ENCODE measurements around the gene PIGQ. TPM values are rescaled to one million over a fixed set of nuclear protein-coding genes. Genes with fewer than 3 reads are reported as not detected.

Gene PIGQ
- total and polyA plus RNA-seq, 2 of the 13 experiments (the other 11 are each of a cell fraction or from before 2014, with no cell fraction given): 7.7 to 19.7 TPM

DNA sequence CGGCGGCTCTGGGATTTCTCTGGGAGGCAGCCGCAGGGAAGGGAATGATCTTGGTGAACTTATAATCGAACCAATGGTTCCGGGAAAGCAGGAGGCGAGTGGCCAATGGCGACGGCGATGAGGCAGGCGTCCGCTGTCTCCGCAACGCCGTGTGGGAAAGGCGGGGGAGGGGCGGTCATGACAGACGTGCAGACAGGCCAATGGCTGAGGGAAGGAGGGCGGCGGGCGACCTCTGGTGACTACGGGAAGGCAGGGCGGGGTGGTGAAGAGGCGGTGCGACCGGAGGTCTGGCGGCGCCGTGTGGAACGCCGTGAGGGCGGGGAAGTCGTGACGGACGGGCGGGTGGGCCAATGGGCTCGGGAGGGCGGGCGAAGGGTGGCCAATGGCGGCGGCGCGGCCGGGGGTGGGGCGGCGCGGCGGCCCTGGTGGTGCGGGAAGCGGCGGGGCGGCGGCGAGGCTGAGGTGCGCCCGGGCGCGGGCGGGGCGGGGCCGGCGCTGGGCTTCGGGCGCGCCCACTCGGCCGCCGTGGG, 20.0 kb downstream of the PIGQ start, which contains the start of gene RAB40C (continued):
- TF ChIP-seq ZFP90 (CRISPR knock-in tag; IDR thresholded peaks at IDR 0.05; ENCODE audit: borderline replicate concordance): no peak
- TF ChIP-seq ZBTB2 (CRISPR knock-in tag; IDR thresholded peaks at IDR 0.05; ENCODE audit: low read depth): peak; percentile 80
- TF ChIP-seq, protein P1, sequence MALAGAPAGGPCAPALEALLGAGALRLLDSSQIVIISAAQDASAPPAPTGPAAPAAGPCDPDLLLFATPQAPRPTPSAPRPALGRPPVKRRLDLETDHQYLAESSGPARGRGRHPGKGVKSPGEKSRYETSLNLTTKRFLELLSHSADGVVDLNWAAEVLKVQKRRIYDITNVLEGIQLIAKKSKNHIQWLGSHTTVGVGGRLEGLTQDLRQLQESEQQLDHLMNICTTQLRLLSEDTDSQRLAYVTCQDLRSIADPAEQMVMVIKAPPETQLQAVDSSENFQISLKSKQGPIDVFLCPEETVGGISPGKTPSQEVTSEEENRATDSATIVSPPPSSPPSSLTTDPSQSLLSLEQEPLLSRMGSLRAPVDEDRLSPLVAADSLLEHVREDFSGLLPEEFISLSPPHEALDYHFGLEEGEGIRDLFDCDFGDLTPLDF (CRISPR knock-in tag; IDR thresholded peaks at IDR 0.05): no peak
- peak; percentile 1; the same call in 1 of the 2 replicates for TF ChIP-seq THAP11 (CRISPR knock-in tag; IDR thresholded peaks at IDR 0.05)
- TF ChIP-seq CBX5 (CRISPR knock-in tag; IDR thresholded peaks at IDR 0.05; ENCODE audit: borderline replicate concordance): no peak
- TF ChIP-seq DMAP1 (CRISPR knock-in tag; IDR thresholded peaks at IDR 0.05): peak; percentile 84
- TF ChIP-seq NR2F1 (CRISPR knock-in tag; IDR thresholded peaks at IDR 0.05): no peak

DNA sequence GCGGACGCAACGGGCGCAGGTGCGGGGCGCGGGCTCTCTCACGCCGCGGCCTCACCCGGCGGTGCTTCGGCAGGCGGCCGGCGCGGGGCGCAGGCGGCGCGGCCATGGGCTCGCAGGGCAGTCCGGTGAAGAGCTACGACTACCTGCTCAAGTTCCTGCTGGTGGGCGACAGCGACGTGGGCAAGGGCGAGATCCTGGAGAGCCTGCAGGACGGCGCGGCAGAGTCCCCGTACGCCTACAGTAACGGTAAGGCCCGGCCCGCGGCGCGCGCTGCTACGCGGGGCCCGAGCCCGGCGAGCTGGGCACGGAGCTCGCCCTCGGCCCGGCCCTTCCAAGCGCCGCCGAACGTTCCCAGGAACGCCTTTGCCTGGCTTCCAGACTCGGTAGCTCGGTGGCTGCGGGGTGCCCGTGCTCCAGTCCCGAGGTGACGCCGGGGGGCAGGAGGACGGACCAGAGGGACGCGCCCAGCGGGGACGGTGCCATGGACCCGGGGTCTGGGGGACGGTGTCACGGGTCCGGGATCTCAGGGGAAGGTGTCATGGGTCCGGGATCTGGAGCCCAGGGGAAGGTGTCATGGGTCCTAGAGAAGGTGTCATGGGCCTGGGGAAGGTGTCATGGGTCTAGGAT, 20.5 kb downstream of the PIGQ start:
- Histone ChIP-seq H3K4me1 (ENCODE audit: insufficient read depth, low read length) (peaks cover 64% of the 10 kb centered on the region), H4K20me1 (ENCODE audit: insufficient read depth, low read length) (peaks cover 14% of the 10 kb centered on the region; the same call in 1 of the 2 replicates), H3K9me3 (ENCODE audit: low read length) (no peaks in the 10 kb centered on the region), H3K4me2 (ENCODE audit: low read depth, low read length) (peak overlapping the region; percentile 90), H3K36me3 (replicated peaks in 1 of 2; ENCODE audit: control insufficient read depth in 1 of 2, insufficient read depth in 2 of 2, low read length in 2 of 2) (0 out of 5 replicates have a peak, but pooled peaks cover 0 to 3% of the 10 kb centered on the region in 2 experiments), H3K9ac (ENCODE audit: insufficient read depth, low read depth, low read length) (peak overlapping the region; percentile 82), H3K4me3 (replicated peaks in 1 of 3; ENCODE audit: insufficient read depth in 1 of 3, low read depth in 2 of 3, low read length in 3 of 3) (peak overlapping the region; percentile 63 to 80 (median 80)), H3K79me2 (ENCODE audit: insufficient read depth, low read length) (peaks cover 46% of the 10 kb centered on the region), H2AFZ (ENCODE audit: low read length) (no peak overlapping the region), H3K27me3 (ENCODE audit: control insufficient read depth in 1 of 2, insufficient read depth in 2 of 2, low read length in 2 of 2) (no peaks in the 10 kb centered on the region), H3K27ac (ENCODE audit: extremely low read length, insufficient read depth, low read length) (peak overlapping the region; percentile 73)
- ATAC-seq: no peak
- no TSS peak for BruUV-seq (replicated peaks)
- DNase-seq (ENCODE audit: low spot score): no peak
- intact Hi-C loops (cut with micrococcal nuclease; ENCODE audit: unreplicated experiment) (no loop called here), in situ Hi-C loops (cut with HindIII; ENCODE audit: extremely low pct_ligation_motif_present, low pct_unique_long_range_greater_than_20kb) (no loop called here)
- FAIRE-seq: no peak
- ChIA-PET CTCF (ENCODE audit: low intra/inter-chr PET ratio, low total read pairs) (no interaction called here), POLR2A (no interaction called here)
- 1% methylated on average over 17 of the region's 71 CpGs for WGBS (ENCODE audit: low lambda C conversion rate)
- no peak for TF ChIP-seq SETDB1 (CRISPR knock-in tag; IDR thresholded peaks at IDR 0.05; ENCODE audit: borderline replicate concordance)
- no peak for TF ChIP-seq ZFP37 (CRISPR knock-in tag; IDR thresholded peaks at IDR 0.05; ENCODE audit: borderline replicate concordance)
- TF ChIP-seq PHF20 (CRISPR knock-in tag; IDR thresholded peaks at IDR 0.05): no peak
- peak; percentile 29; the same call in 1 of the 2 replicates for TF ChIP-seq PITX1 (CRISPR knock-in tag; IDR thresholded peaks at IDR 0.05)
- TF ChIP-seq ZNF766 (CRISPR knock-in tag; IDR thresholded peaks at IDR 0.05; ENCODE audit: borderline replicate concordance): peak; percentile 76; the same call in 1 of the 2 replicates
- peak; percentile 63; the same call in 1 of the 2 replicates for TF ChIP-seq ZSCAN21 (CRISPR knock-in tag; IDR thresholded peaks at IDR 0.05; ENCODE audit: borderline replicate concordance)
- no peak for TF ChIP-seq ZNF567 (CRISPR knock-in tag; IDR thresholded peaks at IDR 0.05; ENCODE audit: borderline replicate concordance)
- no peak for TF ChIP-seq ZSCAN12 (CRISPR knock-in tag; IDR thresholded peaks at IDR 0.05)
- 0 out of 2 replicates have a peak, but pooled peaks have one; percentile 35 for TF ChIP-seq MEIS2 (CRISPR knock-in tag; IDR thresholded peaks at IDR 0.05)
- no peak for TF ChIP-seq ZNF331 (CRISPR knock-in tag; IDR thresholded peaks at IDR 0.05)
- TF ChIP-seq ZNF350 (CRISPR knock-in tag; IDR thresholded peaks at IDR 0.05; ENCODE audit: borderline replicate concordance, low read depth): no peak
- TF ChIP-seq NR0B2 (CRISPR knock-in tag; IDR thresholded peaks at IDR 0.05): 0 out of 2 replicates have a peak, but pooled peaks have one; percentile 54

Measured in HepG2 (cell line).